Measurements from ENCODE around the gene PPM1D.

DNA sequence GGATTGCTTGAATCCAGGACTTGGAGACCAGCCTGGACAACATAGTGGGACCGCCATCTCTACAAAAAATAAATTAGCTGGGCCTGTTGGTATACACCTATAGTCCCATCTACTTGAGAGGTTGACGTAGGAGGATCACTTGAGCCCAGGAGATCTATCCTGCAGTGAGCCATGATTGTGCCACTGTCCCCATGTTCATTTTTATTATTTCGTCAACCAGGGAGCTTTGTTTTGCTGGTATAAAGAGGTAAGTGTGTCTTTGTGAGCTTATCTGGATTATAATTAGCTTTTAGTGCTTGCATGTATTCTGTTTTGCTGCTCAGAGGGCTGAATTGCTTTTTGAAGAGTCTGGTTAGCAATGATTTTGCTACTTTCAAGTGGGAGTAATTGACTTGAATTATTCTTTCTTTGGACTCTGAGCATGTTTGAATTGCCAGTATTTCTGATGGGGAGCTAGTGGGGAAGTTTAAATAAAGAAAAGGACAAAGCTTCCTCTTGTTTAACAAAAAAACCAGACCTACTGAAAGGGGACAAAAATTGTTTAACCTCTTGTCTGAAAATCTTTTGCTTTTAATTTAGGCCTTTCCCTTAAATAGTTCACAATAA is 46.0 kb downstream of the PPM1D start:
- TF ChIP-seq CTCF (IDR thresholded peaks at IDR 0.05) = no peak
- TF ChIP-seq POLR2A (IDR thresholded peaks at IDR 0.05) = no peak

Data from thyroid gland (tissue), 4 donors.